Upper lobe of left lung (tissue), 6 donors: ENCODE data around the gene ABLIM3. TPM values are rescaled to one million over a fixed set of nuclear protein-coding genes. Genes with fewer than 3 reads are reported as not detected.
"Not testable (repeated sequence)": the region's sequence is repeated elsewhere in the genome, so short reads cannot be mapped to it uniquely, and the experiment has no call there.

Experiments
- ATAC-seq, 2 donors: fragments of 200-7000 bp; cut with Tn5 transposase; one replicate each; pipeline ENCODE4 v1.9.1; 2022; ENCODE audit warnings: mild to moderate bottlenecking in 2 of 2, moderate library complexity in 2 of 2; ENCODE audit not compliant: low FRiP score in 2 of 2
- DNase-seq, 2 donors: peaks; one replicate each; pipeline ENCODE4 v3.0.0-alpha.2; 2019 to 2020
- H3K27ac ChIP-seq, 4 donors: fragments of 200-600 bp; sonication (generic); one replicate each; pipeline ENCODE4 v1.5.1; 2016 to 2019
- H3K27me3 ChIP-seq, 4 donors: fragments of 200-600 bp; sonication (generic); one replicate each; pipeline ENCODE4 v1.5.1; 2017 to 2019
- H3K36me3 ChIP-seq, 4 donors: fragments of 200-600 bp; sonication (generic); one replicate each; pipeline ENCODE4 v1.5.1; 2016 to 2019
- H3K4me1 ChIP-seq, 4 donors: fragments of 200-600 bp; sonication (generic); one replicate each; pipeline ENCODE4 v1.5.1; 2018 to 2019
- H3K4me3 ChIP-seq, 4 donors: fragments of 200-600 bp; sonication (generic); one replicate each; pipeline ENCODE4 v1.5.1; 2017 to 2019; ENCODE audit warnings: mild to moderate bottlenecking in 2 of 4, moderate library complexity in 1 of 4
- H3K9me3 ChIP-seq, 4 donors: fragments of 200-600 bp; sonication (generic); one replicate each; pipeline ENCODE4 v1.5.1; 2018 to 2019
- CTCF ChIP-seq, 6 experiments: fragments of 450-650 bp in 4 of 6; fragments of 200-600 bp in 2 of 6; sonication (generic) in 2 of 6; IDR thresholded peaks; one replicate each; pipeline ENCODE4 v1.5.1; 2016 to 2019; ENCODE audit warnings: antibody characterized with exemption in 6 of 6
- EP300 ChIP-seq, 4 donors: sonication (generic); formaldehyde crosslinking; IDR thresholded peaks; one replicate each; pipeline ENCODE4 v1.5.1; 2017; ENCODE audit warnings: antibody characterized with exemption in 4 of 4, control low read depth in 2 of 4
- POLR2A ChIP-seq, 4 donors: fragments of 450-650 bp; IDR thresholded peaks; one replicate each; pipeline ENCODE4 v1.5.1; 2016 to 2017; ENCODE audit warnings: antibody characterized with exemption in 4 of 4, mild to moderate bottlenecking in 2 of 4
- POLR2AphosphoS5 ChIP-seq, 2 donors: sonication (generic); formaldehyde crosslinking; IDR thresholded peaks; one replicate each; pipeline ENCODE4 v1.5.1; 2017; ENCODE audit warnings: antibody characterized with exemption in 2 of 2
- WGBS, 2 donors: methylation state at CpG; one replicate each; pipeline ENCODE4 v1.1.5; 2017 to 2018; 5-methylcytosine and 5-hydroxymethylcytosine counted together
- total RNA-seq, 6 donors: library from RNA; depleted of rRNA in 4 of 6; stranded (reverse); fragments of >200 nt in 4 of 6; gene quantifications; one replicate each; pipeline versions ENCODE4 v1.1.0 to v1.2.1, GENCODE V29; 2016 to 2021
- donor health status: DM: no; HTN: no; CAD: no; lungs with moderate emphysema.
- donor health status: DM: no; HTN: yes; CAD: no; lungs with severe emphysema.

The ABLIM3 gene
- total RNA-seq, 6 donors from 2014 or later: 7.2 to 38.0 (median 21.0) TPM

DNA sequence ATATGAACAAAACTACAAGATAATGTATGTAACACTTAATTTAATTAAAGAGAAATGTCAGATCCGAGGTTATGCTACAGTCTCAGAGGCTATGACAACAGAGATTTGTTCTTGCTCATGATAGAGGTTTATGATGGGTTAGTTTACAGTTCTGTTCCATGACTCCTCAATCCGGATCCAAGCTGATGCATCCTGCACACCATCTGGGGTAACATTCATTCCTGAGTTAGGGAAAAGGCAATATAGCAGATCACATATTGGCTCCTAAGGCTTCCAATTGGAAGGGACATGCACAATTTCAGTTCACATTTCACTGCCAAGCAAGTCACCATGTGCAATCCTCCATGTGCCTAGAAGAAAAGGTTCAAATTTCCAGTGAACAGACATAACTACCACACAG, 40.4 kb downstream of the ABLIM3 start:
- Histone ChIP-seq H3K36me3 (peaks cover 0 to 13% (median 0%) of the 10 kb centered on the region in 4 donors), H3K9me3 (no peaks in the 10 kb centered on the region), H3K27ac (no peak overlapping the region), H3K4me1 (no peaks in the 10 kb centered on the region), H3K27me3 (no peaks in the 10 kb centered on the region), H3K4me3 (no peak overlapping the region)
- ATAC-seq (no peak), DNase-seq (no peak)
- 84 to 91% methylated on average over 2 of the region's 2 CpGs for WGBS, 2 donors
- TF ChIP-seq EP300 (IDR thresholded peaks at IDR 0.05) (no peak), POLR2A (IDR thresholded peaks at IDR 0.05) (no peak), POLR2AphosphoS5 (IDR thresholded peaks at IDR 0.05) (no peak), CTCF (IDR thresholded peaks at IDR 0.05) (no peak)

GRCh38 chr5:149182241-149182640, 40.9 kb downstream of the ABLIM3 start:
- H3K4me1 ChIP-seq: no peaks in the 10 kb centered on the region
- DNase-seq: no peak
- H3K36me3 ChIP-seq: peaks cover 0 to 13% (median 0%) of the 10 kb centered on the region in 4 donors
- ATAC-seq: no peak
- TF ChIP-seq POLR2AphosphoS5 (IDR thresholded peaks at IDR 0.05) (no peak), CTCF (IDR thresholded peaks at IDR 0.05) (no peak), EP300 (IDR thresholded peaks at IDR 0.05) (no peak), POLR2A (IDR thresholded peaks at IDR 0.05) (no peak)
- H3K27ac ChIP-seq: no peak overlapping the region
- H3K27me3 ChIP-seq: no peaks in the 10 kb centered on the region
- no peaks in the 10 kb centered on the region for H3K9me3 ChIP-seq
- 86 to 90% methylated on average over 1 of the region's 1 CpG for WGBS, 2 donors
- no peak overlapping the region for H3K4me3 ChIP-seq

GRCh38 chr5:149185067-149185466, 43.8 kb downstream of the ABLIM3 start:
- H3K27me3 ChIP-seq: no peaks in the 10 kb centered on the region
- 88 to 98% methylated on average over 3 of the region's 3 CpGs for WGBS, 2 donors
- no peaks in the 10 kb centered on the region for H3K4me1 ChIP-seq
- H3K9me3 ChIP-seq: no peaks in the 10 kb centered on the region
- no peak overlapping the region for H3K27ac ChIP-seq
- no peak for ATAC-seq
- no peak for TF ChIP-seq POLR2A (IDR thresholded peaks at IDR 0.05)
- no peak for TF ChIP-seq CTCF (IDR thresholded peaks at IDR 0.05)
- no peak for TF ChIP-seq EP300 (IDR thresholded peaks at IDR 0.05)
- no peak for TF ChIP-seq POLR2AphosphoS5 (IDR thresholded peaks at IDR 0.05)
- H3K36me3 ChIP-seq: peaks cover 0 to 13% (median 0%) of the 10 kb centered on the region in 4 donors
- no peak for DNase-seq
- H3K4me3 ChIP-seq: no peak overlapping the region

DNA sequence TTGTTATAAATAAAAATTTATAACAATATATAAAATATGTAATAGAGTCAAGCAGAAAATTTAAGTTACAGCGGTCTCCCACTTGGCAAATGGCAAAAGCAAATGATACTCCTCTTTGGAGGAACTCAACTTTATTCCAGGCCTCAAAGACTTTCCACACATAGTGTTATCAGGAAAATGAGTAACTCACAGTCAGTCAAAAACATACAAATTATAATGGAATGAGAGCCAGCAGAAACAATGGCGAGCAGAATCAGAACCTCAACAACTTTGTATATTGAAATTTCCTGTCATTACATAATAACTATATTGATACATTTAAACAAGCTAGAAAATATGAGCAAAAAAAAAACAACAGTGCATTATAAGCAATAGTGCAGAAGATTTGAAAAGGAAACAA, 45.2 kb downstream of the ABLIM3 start:
- H3K36me3 ChIP-seq: peaks cover 0 to 13% (median 0%) of the 10 kb centered on the region in 4 donors
- no peak for DNase-seq
- no peak overlapping the region for H3K4me3 ChIP-seq
- H3K4me1 ChIP-seq: no peaks in the 10 kb centered on the region
- ATAC-seq: no peak
- H3K27me3 ChIP-seq: no peaks in the 10 kb centered on the region
- TF ChIP-seq EP300 (IDR thresholded peaks at IDR 0.05): no peak
- no peak for TF ChIP-seq CTCF (IDR thresholded peaks at IDR 0.05)
- TF ChIP-seq POLR2A (IDR thresholded peaks at IDR 0.05): no peak
- TF ChIP-seq POLR2AphosphoS5 (IDR thresholded peaks at IDR 0.05): no peak
- 61 to 62% methylated on average over 2 of the region's 2 CpGs for WGBS, 2 donors
- H3K27ac ChIP-seq: no peak overlapping the region
- no peaks in the 10 kb centered on the region for H3K9me3 ChIP-seq

DNA sequence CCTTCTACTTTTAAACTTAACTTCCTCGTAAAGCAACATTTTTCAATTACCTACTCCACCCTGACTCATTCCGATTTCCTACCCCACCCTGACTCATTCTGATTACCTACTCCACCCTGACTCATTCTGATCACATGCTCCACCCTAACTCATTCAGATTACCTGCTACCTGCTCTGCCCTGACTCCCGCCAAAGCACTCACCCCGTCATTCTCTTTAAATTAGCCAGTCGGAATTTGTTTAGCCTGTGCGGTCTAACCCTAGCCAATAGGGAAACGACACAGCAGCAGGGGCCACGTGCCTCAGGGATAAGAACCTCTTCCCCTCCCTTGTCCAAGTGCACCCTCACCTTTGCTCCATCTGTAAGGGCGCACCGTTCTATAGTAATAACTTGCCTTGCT, 46.3 kb downstream of the ABLIM3 start:
- not testable (repeated sequence) for H3K27me3 ChIP-seq, H3K27ac ChIP-seq, ATAC-seq, H3K9me3 ChIP-seq, DNase-seq, H3K4me3 ChIP-seq, H3K4me1 ChIP-seq
- H3K36me3 ChIP-seq: peaks cover 0 to 13% (median 0%) of the 10 kb centered on the region in 4 donors
- 84 to 86% methylated on average over 10 of the region's 10 CpGs for WGBS, 2 donors
